ENCODE data around the gene MINDY4.

DNA sequence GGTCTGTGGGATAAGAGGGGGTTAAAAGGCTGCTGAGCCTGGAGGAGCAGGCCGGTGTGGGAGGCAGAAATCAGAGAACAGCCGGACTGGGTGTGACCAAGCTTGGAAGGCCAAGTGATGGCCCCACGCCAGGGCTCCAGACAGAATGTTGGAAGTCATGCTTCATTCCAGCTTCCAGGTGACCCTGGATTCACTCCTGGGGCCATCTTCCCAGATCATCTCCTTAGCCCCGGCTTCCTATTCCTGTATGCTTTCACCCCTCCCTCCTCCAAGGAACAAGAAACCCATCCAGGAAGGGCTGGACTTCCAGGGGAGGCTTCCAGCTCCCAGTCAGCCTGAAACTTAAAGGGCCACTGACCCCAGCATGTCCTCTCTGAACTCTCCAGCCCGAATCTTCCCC lies 18.2 kb upstream of the MINDY4 start:
- TF ChIP-seq, protein P1, sequence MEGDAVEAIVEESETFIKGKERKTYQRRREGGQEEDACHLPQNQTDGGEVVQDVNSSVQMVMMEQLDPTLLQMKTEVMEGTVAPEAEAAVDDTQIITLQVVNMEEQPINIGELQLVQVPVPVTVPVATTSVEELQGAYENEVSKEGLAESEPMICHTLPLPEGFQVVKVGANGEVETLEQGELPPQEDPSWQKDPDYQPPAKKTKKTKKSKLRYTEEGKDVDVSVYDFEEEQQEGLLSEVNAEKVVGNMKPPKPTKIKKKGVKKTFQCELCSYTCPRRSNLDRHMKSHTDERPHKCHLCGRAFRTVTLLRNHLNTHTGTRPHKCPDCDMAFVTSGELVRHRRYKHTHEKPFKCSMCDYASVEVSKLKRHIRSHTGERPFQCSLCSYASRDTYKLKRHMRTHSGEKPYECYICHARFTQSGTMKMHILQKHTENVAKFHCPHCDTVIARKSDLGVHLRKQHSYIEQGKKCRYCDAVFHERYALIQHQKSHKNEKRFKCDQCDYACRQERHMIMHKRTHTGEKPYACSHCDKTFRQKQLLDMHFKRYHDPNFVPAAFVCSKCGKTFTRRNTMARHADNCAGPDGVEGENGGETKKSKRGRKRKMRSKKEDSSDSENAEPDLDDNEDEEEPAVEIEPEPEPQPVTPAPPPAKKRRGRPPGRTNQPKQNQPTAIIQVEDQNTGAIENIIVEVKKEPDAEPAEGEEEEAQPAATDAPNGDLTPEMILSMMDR (IDR thresholded peaks at IDR 0.05): no peak
- peak; percentile 64 to 78 for TF ChIP-seq POLR2AphosphoS5 (IDR thresholded peaks at IDR 0.05)
